Duodenal mucosa (tissue), 2 donors: ENCODE measurements around the gene ZKSCAN4.
A peak's percentile ranks its signal among the peaks of the same experiment; 100 is the strongest.

Source experiments
- H3K27ac ChIP-seq: one replicate; pipeline ENCODE4 v1.7.0; 2013; ENCODE audit warnings: low read depth, low read length
- H3K27me3 ChIP-seq, 2 donors: one replicate each; pipeline ENCODE4 v1.7.0; 2013; ENCODE audit warnings: low read length in 2 of 2, control low read depth in 1 of 2; ENCODE audit not compliant: insufficient read depth in 2 of 2, control insufficient read depth in 1 of 2
- H3K36me3 ChIP-seq, 2 donors: one replicate each; pipeline ENCODE4 v1.7.0; 2013; ENCODE audit warnings: low read length in 2 of 2, control low read depth in 1 of 2; ENCODE audit not compliant: insufficient read depth in 2 of 2, control insufficient read depth in 1 of 2
- H3K4me1 ChIP-seq, 2 donors: one replicate each; pipeline ENCODE4 v1.7.0; 2013; ENCODE audit warnings: low read length in 2 of 2, control low read depth in 1 of 2; ENCODE audit not compliant: insufficient read depth in 2 of 2, control insufficient read depth in 1 of 2
- H3K4me3 ChIP-seq, 2 donors: one replicate each; pipeline ENCODE4 v1.7.0; 2013; ENCODE audit warnings: low read length in 2 of 2, low read depth in 1 of 2
- H3K9ac ChIP-seq, 2 donors: one replicate each; pipeline ENCODE4 v1.7.0; 2013; ENCODE audit warnings: low read length in 2 of 2, low read depth in 1 of 2
- H3K9me3 ChIP-seq, 2 donors: one replicate each; pipeline ENCODE4 v1.7.0; 2013; ENCODE audit warnings: low read length in 2 of 2, control low read depth in 1 of 2; ENCODE audit not compliant: control insufficient read depth in 1 of 2

The ZKSCAN4 gene

DNA sequence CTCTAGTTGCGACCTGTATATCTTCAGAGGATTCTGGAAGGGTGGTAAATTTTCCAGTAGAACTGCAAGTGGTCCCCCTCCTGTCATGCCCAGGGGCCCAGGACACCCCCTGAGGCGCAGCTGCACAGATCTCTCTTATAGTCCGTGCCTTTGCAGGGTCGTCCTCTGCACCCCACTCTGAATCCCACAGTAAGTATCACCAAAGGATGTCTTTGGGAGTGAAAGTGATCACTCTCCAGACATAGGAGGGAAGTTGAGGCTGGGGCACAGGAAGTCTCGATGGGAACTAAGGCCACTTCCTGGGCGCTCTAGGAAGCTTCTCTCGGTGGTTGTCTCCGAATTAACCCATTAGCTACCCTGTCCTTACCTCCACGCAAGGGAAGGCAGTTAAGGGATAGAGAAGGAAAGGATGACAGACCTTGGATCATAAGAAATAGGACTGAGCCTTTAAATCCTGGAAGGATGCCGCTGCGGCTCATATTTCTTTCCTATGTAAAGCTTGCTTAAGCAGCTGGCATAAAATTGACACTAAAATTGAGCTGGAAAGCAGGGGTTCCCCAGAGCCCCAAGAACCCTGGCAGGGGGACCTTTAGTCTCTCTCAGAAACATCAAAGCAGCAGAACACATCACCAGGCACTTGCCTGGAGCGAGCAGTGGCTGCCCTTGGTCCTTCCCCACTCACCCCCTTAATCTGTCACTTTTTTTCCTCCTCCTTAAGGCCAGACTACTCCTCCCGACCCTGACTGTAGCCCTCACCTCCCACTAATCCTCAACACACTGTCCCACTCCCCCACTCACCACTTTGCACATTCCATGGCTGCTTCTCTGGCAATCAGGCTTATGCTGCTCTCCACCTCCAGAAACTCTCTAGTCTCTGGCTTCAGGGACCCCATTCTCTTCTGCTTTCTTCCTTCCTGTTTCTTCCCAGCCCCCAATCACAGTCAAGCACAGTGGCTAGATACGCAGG, at the start of gene ZKSCAN4:
TSS of gene ZKSCAN4 (minus strand) at position 261 of the 967 bp plus-strand sequence. CDS start 289 bp downstream, outside the sequence.
- peaks cover 7 to 17% of the 10 kb centered on the region in 2 donors for H3K4me1 ChIP-seq
- H3K4me3 ChIP-seq, result peak within 1 kb of the TSS; percentile 99 to 100
- H3K9ac ChIP-seq, result peak within 1 kb of the TSS; percentile 69 to 77
- H3K9me3 ChIP-seq, result no peaks in the 10 kb centered on the region
- H3K27me3 ChIP-seq, result no peaks in the 10 kb centered on the region
- H3K27ac ChIP-seq, result no peak within 1 kb of the TSS
- peaks cover 0 to 11% of the 10 kb centered on the region in 2 donors for H3K36me3 ChIP-seq

GRCh38 chr6:28296520-28297060, 44.5 kb upstream of the ZKSCAN4 start:
- Histone ChIP-seq H3K27me3 (no peaks in the 10 kb centered on the region), H3K4me1 (no peaks in the 10 kb centered on the region), H3K36me3 (peaks cover 0 to 2% of the 10 kb centered on the region in 2 donors), H3K9me3 (no peaks in the 10 kb centered on the region), H3K27ac (no peak overlapping the region), H3K9ac (no peak overlapping the region), H3K4me3 (no peak overlapping the region)

DNA sequence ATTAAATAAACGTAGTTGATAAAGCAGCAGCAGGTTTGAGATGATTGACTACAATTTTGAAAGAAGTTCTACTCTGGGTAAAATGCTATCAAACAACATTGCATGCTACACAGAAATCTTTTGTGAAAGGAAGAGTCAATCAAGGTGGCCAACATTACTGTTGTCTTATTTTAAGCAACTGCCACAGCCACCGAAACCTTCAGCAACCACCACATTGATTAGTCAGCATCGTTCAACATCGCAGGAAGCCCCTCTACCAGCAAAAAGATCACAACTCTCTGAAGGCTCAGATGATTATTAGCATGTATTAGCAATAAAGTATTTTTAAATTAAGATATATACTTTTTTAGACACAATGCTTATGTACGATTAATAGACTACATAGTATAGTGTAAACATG, 43.3 kb upstream of the ZKSCAN4 start:
- no peaks in the 10 kb centered on the region for H3K9me3 ChIP-seq
- H3K27ac ChIP-seq, result no peak overlapping the region
- no peak overlapping the region for H3K9ac ChIP-seq
- H3K4me1 ChIP-seq, result no peaks in the 10 kb centered on the region
- no peaks in the 10 kb centered on the region for H3K27me3 ChIP-seq
- no peak overlapping the region for H3K4me3 ChIP-seq
- H3K36me3 ChIP-seq, result peaks cover 0 to 2% of the 10 kb centered on the region in 2 donors

- no peak overlapping the region for H3K9ac ChIP-seq
- H3K27ac ChIP-seq, result no peak overlapping the region
- H3K9me3 ChIP-seq, result no peaks in the 10 kb centered on the region
- no peak overlapping the region for H3K4me3 ChIP-seq
- no peaks in the 10 kb centered on the region for H3K27me3 ChIP-seq
- peaks cover 0 to 5% of the 10 kb centered on the region in 2 donors for H3K36me3 ChIP-seq
- H3K4me1 ChIP-seq, result no peaks in the 10 kb centered on the region
Observed at GRCh38 chr6:28291573-28291972, 39.5 kb upstream of the ZKSCAN4 start.

DNA sequence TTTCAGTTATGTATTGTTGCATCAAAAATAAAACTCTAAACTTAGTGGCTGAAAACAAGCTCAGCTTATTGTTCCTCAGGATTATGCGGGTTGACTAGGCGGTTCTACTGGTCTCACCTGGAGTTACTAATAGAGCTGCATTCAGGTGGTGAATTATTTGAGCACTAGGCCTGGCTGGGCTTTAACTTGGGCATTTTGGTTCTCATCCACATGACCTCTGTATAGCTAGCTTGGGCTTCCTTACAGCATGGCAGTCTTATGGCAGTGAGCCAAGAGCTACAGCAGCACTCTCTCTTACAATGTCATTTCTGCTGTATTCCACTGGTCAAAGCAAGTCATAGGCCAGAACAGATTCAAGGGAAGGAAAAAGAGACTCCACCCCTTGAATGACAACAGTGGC, 30.9 kb upstream of the ZKSCAN4 start:
- Histone ChIP-seq H3K4me3 (no peak overlapping the region), H3K27me3 (no peaks in the 10 kb centered on the region), H3K4me1 (peaks cover 5 to 8% of the 10 kb centered on the region in 2 donors), H3K9me3 (peaks cover 0 to 6% of the 10 kb centered on the region in 2 donors), H3K36me3 (peaks cover 4 to 5% of the 10 kb centered on the region in 2 donors), H3K27ac (no peak overlapping the region), H3K9ac (no peak overlapping the region)

DNA sequence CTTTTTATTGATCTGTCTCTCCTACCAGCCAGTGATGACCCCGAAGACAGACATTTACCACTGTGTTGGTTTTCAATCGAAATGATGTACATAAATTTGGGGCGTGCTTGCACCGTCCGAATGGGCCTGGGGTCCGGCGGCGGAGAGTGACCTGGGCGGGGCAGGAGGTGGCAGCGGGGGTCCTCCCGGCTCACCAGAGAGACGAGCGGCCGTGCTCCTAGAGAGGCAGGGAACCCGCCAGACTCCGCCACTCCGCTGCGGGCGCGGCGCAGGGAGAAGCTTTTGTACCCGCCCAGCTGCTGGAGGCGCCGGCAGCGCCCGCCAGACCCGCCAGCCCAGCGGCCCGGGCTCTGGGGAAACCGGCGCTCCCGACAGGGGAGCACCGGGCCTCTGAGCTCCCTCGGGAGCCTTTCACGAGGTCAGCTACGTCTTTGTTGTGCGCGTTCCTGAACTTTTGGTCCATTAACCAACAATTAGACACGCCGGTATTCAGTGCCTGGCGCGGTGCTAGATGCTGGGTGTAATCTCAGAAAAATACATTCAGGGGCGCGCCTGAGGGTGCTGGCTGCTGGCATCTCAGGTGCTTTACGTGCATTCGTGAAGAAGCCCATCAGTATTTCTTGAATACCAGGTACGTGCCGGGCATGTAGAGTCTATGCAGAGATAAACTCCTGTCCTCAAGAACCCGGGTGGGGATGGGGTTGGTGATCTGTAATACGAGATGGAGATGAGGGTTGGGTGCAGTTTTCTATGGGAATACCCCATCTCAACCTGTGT, 29.4 kb upstream of the ZKSCAN4 start, which contains the start of gene PGBD1:
TSS of gene PGBD1 (plus strand) at position 285 of the 777 bp plus-strand sequence. CDS start 2,242 bp downstream, outside the sequence.
- Histone ChIP-seq H3K4me1 (peaks cover 5 to 8% of the 10 kb centered on the region in 2 donors), H3K36me3 (peaks cover 2 to 14% of the 10 kb centered on the region in 2 donors), H3K9me3 (peaks cover 0 to 6% of the 10 kb centered on the region in 2 donors), H3K27ac (no peak within 1 kb of the TSS), H3K9ac (peak within 1 kb of the TSS; percentile 49 to 59), H3K4me3 (peak within 1 kb of the TSS; percentile 77 to 80), H3K27me3 (no peaks in the 10 kb centered on the region)

GRCh38 chr6:28280595-28281287, 28.7 kb upstream of the ZKSCAN4 start:
- peaks cover 7 to 21% of the 10 kb centered on the region in 2 donors for H3K36me3 ChIP-seq
- no peak overlapping the region for H3K27ac ChIP-seq
- H3K4me3 ChIP-seq, result peak overlapping the region; percentile 77 to 80
- H3K9me3 ChIP-seq, result peaks cover 0 to 6% of the 10 kb centered on the region in 2 donors
- no peak overlapping the region for H3K9ac ChIP-seq
- H3K4me1 ChIP-seq, result peaks cover 5 to 8% of the 10 kb centered on the region in 2 donors
- H3K27me3 ChIP-seq, result no peaks in the 10 kb centered on the region

DNA sequence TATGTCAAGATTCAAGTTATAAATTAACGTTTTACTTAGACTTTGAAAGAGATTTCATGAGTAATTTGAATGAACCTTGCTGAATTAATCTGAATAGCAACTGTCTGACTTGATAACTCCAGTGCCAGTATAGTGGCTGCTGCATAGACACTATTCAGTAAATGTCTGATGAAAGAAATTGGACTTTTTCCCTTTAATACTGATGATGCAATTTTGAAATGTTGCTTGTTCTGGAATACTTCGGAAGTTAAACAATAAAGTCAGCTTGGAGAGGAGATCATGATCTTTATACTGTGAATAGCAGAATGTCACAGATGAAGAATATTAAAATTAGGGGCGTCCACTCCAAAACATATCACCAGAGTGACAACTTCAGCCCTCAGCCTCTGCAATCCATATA, 25.7 kb upstream of the ZKSCAN4 start:
- Histone ChIP-seq H3K9ac (no peak overlapping the region), H3K27ac (no peak overlapping the region), H3K9me3 (peaks cover 0 to 2% of the 10 kb centered on the region in 2 donors), H3K36me3 (peaks cover 10 to 34% of the 10 kb centered on the region in 2 donors), H3K27me3 (no peaks in the 10 kb centered on the region), H3K4me3 (no peak overlapping the region), H3K4me1 (peaks cover 5 to 8% of the 10 kb centered on the region in 2 donors)

- Histone ChIP-seq H3K4me1 (no peaks in the 10 kb centered on the region), H3K27me3 (no peaks in the 10 kb centered on the region), H3K9me3 (no peaks in the 10 kb centered on the region), H3K4me3 (no peak overlapping the region), H3K27ac (no peak overlapping the region), H3K36me3 (peaks cover 22 to 45% of the 10 kb centered on the region in 2 donors), H3K9ac (no peak overlapping the region)
Observed at GRCh38 chr6:28274888-28275287, 22.8 kb upstream of the ZKSCAN4 start.
